Body of pancreas (tissue), 4 donors: ENCODE measurements around the gene TBC1D22B.
A peak's percentile ranks its signal among the peaks of the same experiment; 100 is the strongest.

Experiments used
- CTCF ChIP-seq, 7 experiments: fragments of 450-650 bp in 4 of 7; fragments of 200-600 bp in 3 of 7; sonication (generic) in 3 of 7; IDR thresholded peaks; one replicate each; pipeline ENCODE4 v1.5.1; 2016 to 2019; ENCODE audit warnings: antibody characterized with exemption in 7 of 7
- POLR2A ChIP-seq, 3 donors: fragments of 450-650 bp; IDR thresholded peaks; one replicate each; pipeline ENCODE4 v1.6.1; 2016; ENCODE audit warnings: antibody characterized with exemption in 3 of 3, mild to moderate bottlenecking in 2 of 3

DNA sequence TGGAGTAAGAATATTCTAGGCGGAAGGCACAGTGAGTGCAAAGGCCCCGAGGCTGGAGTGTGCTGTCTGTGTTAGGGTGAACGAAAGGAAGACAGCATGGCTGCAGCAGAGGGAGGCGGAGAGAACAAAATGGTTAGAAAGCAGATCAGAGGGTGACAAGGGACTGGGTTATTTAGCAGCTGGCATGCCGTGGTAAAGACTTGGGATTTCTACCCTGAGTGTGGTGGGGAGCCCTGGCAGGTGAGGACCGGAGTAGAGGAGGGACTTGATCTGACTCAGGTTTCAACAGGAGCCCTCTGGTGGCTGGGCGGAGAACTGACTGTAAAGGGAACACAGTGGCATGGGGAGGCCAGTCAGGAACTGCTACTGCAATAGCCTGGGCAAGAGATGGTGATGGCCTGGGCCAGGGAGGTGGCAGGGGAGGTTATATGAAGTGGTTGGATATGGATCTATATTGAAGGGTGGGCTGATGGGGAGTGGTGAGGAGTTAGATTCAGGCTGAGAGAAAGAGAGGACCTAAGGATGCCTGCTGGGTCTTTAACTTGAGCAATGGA is 49.6 kb upstream of the TBC1D22B start:
- TF ChIP-seq POLR2A (IDR thresholded peaks at IDR 0.05) (no peak), CTCF (IDR thresholded peaks at IDR 0.05) (peak; percentile 31 to 79 (median 61))
